ENCODE results near the gene PRR16.
A peak's percentile ranks its signal among the peaks of the same experiment; 100 is the strongest.

The PRR16 gene

GRCh38 chr5:120463006-120463680, 957 bp upstream of the PRR16 start:
- no peak for DNase-seq (ENCODE audit: low spot score)

- peak; percentile 22 for DNase-seq (ENCODE audit: low spot score)
Measured at GRCh38 chr5:120464627-120465435, 731 bp downstream of the PRR16 start.

GRCh38 chr5:120465436-120465961, 1.4 kb downstream of the PRR16 start:
- peak; percentile 18 for DNase-seq (ENCODE audit: low spot score)

GRCh38 chr5:120466341-120467006, 2.4 kb downstream of the PRR16 start:
- no peak for DNase-seq (ENCODE audit: low spot score)

- DNase-seq (ENCODE audit: low spot score) = no peak
Measured at GRCh38 chr5:120471971-120472370, 7.9 kb downstream of the PRR16 start.

GRCh38 chr5:120472911-120473310, 8.8 kb downstream of the PRR16 start:
- DNase-seq (ENCODE audit: low spot score) = no peak

GRCh38 chr5:120473332-120473731, 9.2 kb downstream of the PRR16 start:
- DNase-seq (ENCODE audit: low spot score) = no peak

- DNase-seq (ENCODE audit: low spot score) = no peak
Measured at GRCh38 chr5:120476063-120476462, 12.0 kb downstream of the PRR16 start.

GRCh38 chr5:120479066-120479465, 15.0 kb downstream of the PRR16 start:
- DNase-seq (ENCODE audit: low spot score) = no peak

- no peak for DNase-seq (ENCODE audit: low spot score)
Measured at GRCh38 chr5:120499876-120500563, 35.9 kb downstream of the PRR16 start.

- DNase-seq (ENCODE audit: low spot score) = no peak
Measured at GRCh38 chr5:120502531-120502930, 38.4 kb downstream of the PRR16 start.

- DNase-seq (ENCODE audit: low spot score) = no peak
Measured at GRCh38 chr5:120503341-120503740, 39.2 kb downstream of the PRR16 start.

GRCh38 chr5:120504057-120504456, 40.0 kb downstream of the PRR16 start:
- no peak for DNase-seq (ENCODE audit: low spot score)

GRCh38 chr5:120507197-120507596, 43.1 kb downstream of the PRR16 start:
- DNase-seq (ENCODE audit: low spot score) = no peak

- DNase-seq (ENCODE audit: low spot score) = no peak
Measured at GRCh38 chr5:120507800-120508463, 43.8 kb downstream of the PRR16 start.

- no peak for DNase-seq (ENCODE audit: low spot score)
Measured at GRCh38 chr5:120509053-120509452, 45.0 kb downstream of the PRR16 start.

GRCh38 chr5:120510098-120510637, 46.1 kb downstream of the PRR16 start:
- no peak for DNase-seq (ENCODE audit: low spot score)

- DNase-seq (ENCODE audit: low spot score) = no peak
Measured at GRCh38 chr5:120510994-120511686, 47.0 kb downstream of the PRR16 start.

- no peak for DNase-seq (ENCODE audit: low spot score)
Measured at GRCh38 chr5:120512068-120512467, 48.0 kb downstream of the PRR16 start.

GRCh38 chr5:120512791-120513650, 48.9 kb downstream of the PRR16 start:
- no peak for DNase-seq (ENCODE audit: low spot score)
